ENCODE data around the gene TTC14.

DNA sequence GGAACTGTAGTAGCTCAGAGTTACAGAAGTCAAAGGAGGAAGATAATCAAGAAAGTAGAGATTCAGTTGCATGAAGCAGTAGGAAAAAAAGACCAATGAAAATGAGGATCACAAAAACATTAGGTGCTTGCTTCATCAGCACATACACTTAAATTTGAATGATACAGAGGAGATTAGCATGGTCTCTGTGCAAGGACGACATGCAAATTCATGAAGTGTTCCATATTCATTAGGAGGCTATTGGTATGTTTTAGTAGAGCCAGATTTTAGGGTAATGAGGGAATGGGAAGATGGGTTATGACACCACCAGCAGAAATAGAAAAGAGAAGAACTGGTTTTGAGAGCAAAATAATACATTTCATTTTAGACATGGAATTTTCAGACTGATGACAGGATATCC, 21.0 kb upstream of the TTC14 start:
- TF ChIP-seq, protein P1, sequence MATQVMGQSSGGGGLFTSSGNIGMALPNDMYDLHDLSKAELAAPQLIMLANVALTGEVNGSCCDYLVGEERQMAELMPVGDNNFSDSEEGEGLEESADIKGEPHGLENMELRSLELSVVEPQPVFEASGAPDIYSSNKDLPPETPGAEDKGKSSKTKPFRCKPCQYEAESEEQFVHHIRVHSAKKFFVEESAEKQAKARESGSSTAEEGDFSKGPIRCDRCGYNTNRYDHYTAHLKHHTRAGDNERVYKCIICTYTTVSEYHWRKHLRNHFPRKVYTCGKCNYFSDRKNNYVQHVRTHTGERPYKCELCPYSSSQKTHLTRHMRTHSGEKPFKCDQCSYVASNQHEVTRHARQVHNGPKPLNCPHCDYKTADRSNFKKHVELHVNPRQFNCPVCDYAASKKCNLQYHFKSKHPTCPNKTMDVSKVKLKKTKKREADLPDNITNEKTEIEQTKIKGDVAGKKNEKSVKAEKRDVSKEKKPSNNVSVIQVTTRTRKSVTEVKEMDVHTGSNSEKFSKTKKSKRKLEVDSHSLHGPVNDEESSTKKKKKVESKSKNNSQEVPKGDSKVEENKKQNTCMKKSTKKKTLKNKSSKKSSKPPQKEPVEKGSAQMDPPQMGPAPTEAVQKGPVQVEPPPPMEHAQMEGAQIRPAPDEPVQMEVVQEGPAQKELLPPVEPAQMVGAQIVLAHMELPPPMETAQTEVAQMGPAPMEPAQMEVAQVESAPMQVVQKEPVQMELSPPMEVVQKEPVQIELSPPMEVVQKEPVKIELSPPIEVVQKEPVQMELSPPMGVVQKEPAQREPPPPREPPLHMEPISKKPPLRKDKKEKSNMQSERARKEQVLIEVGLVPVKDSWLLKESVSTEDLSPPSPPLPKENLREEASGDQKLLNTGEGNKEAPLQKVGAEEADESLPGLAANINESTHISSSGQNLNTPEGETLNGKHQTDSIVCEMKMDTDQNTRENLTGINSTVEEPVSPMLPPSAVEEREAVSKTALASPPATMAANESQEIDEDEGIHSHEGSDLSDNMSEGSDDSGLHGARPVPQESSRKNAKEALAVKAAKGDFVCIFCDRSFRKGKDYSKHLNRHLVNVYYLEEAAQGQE (IDR thresholded peaks at IDR 0.05; ENCODE audit: insufficient replicate concordance, low read depth), result no peak
- TF ChIP-seq CTCF (IDR thresholded peaks at IDR 0.05; ENCODE audit: insufficient read depth, low read length), result no peak

Data from HL-60 (cell line).